K562 (cell line): ENCODE results near the gene PPP1R13B. TPM values are rescaled to one million over a fixed set of nuclear protein-coding genes. Genes with fewer than 3 reads are reported as not detected.

ENCODE experiments used
- ATAC-seq: fragments of 200-7000 bp; cut with Tn5 transposase; 3 replicates; pipeline ENCODE4 v1.9.1; 2020; ENCODE audit warnings: moderate library complexity
- BruUV-seq: library from RNA; stranded (reverse); fragments of 400-500 nt; replicated peaks from 2 replicates; lab custom pipeline; 2021; lab: Mats Ljungman, UMichigan
- CTCF ChIA-PET: fragments of 300-600 bp; formaldehyde crosslinking; extraction: SDS; loops from one replicate; lab custom pipeline; 2021; ENCODE audit warnings: low intra/inter-chr PET ratio; lab: Yijun Ruan, JAX
- POLR2A ChIA-PET: fragments of 300-600, 350-650 bp; sonication (Branson Sonifier 250); formaldehyde crosslinking; extraction: SDS; loops from one replicate; lab custom pipeline; 2021; ENCODE audit warnings: antibody characterized with exemption, inconsistent platforms; lab: Yijun Ruan, JAX
- DNase-seq, 4 experiments: peaks; one replicate each; pipeline versions ENCODE4 v3.0.0 to v3.0.0-alpha.2; 2011 to 2018; ENCODE audit warnings: low spot score in 3 of 4, mixed read lengths in 3 of 4; ENCODE audit errors: extremely low read depth in 1 of 4
- FAIRE-seq: peaks from 2 replicates; lab custom pipeline; 2011; peaks lifted over from hg19 to GRCh38; lab: Jason Lieb, UNC
- H2AFZ ChIP-seq: 2 replicates; pipeline ENCODE4 v1.6.0; 2011; ENCODE audit warnings: low read depth, low read length, control low read depth, inconsistent platforms
- H3K27ac ChIP-seq: fragments of 200-600 bp; 3 replicates; pipeline ENCODE4 v1.8.0; 2011; ENCODE audit warnings: low read depth, mild to moderate bottlenecking, control low read depth, inconsistent platforms, low read length, moderate library complexity, mixed read lengths; ENCODE audit errors: extremely low read depth
- H3K27me3 ChIP-seq, 2 experiments: fragments of 300-600 bp in 1 of 2; 2 replicates in 1 of 2; 3 replicates in 1 of 2; pipeline versions ENCODE4 v1.6.0 to v1.8.0; 2011; ENCODE audit warnings: inconsistent platforms in 2 of 2, low read length in 2 of 2, mild to moderate bottlenecking in 1 of 2, mixed read lengths in 1 of 2, moderate library complexity in 1 of 2; ENCODE audit not compliant: control insufficient read depth in 2 of 2, insufficient read depth in 2 of 2
- H3K36me3 ChIP-seq: fragments of 300-600 bp; 3 replicates; pipeline ENCODE4 v1.8.0; 2011; ENCODE audit warnings: mild to moderate bottlenecking, low read length, inconsistent platforms; ENCODE audit not compliant: control insufficient read depth, insufficient read depth
- H3K4me1 ChIP-seq, 2 experiments: fragments of 200-600 bp in 1 of 2; replicated peaks in 1 of 2; 2 replicates in 1 of 2; 3 replicates in 1 of 2; pipeline versions ENCODE4 v1.5.1 to v1.8.0; 2011; ENCODE audit warnings: inconsistent platforms in 2 of 2, low read length in 2 of 2, mild to moderate bottlenecking in 1 of 2, mixed read lengths in 1 of 2, moderate library complexity in 1 of 2; ENCODE audit not compliant: control insufficient read depth in 2 of 2, insufficient read depth in 2 of 2
- H3K4me2 ChIP-seq: 2 replicates; pipeline ENCODE4 v1.6.1; 2011; ENCODE audit warnings: low read length, control low read depth, inconsistent platforms, mixed read lengths; ENCODE audit not compliant: insufficient read depth
- H3K4me3 ChIP-seq: fragments of 200-600 bp; sonication (generic), shearing (Covaris generic); 2 replicates; pipeline ENCODE4 v1.5.1; 2016; ENCODE audit warnings: control low read depth, inconsistent platforms
- H3K79me2 ChIP-seq: fragments of 200-600 bp; 3 replicates; pipeline ENCODE4 v1.8.0; 2011; ENCODE audit warnings: low read length, inconsistent platforms; ENCODE audit not compliant: control insufficient read depth, insufficient read depth
- H3K9ac ChIP-seq, 2 experiments: 2 replicates each; pipeline versions ENCODE4 v1.6.0 to v1.6.1; 2011; ENCODE audit warnings: low read depth in 2 of 2, low read length in 2 of 2, control low read depth in 1 of 2, inconsistent platforms in 1 of 2, mild to moderate bottlenecking in 1 of 2, mixed read lengths in 1 of 2; ENCODE audit not compliant: insufficient read depth in 1 of 2
- H3K9me1 ChIP-seq: one replicate; pipeline ENCODE4 v1.6.0; 2011; ENCODE audit warnings: inconsistent platforms, mild to moderate bottlenecking, low read length, moderate library complexity; ENCODE audit not compliant: control insufficient read depth, insufficient read depth
- H3K9me3 ChIP-seq: replicated peaks from 2 replicates; pipeline ENCODE4 v1.5.1; 2011; ENCODE audit warnings: low read depth, low read length, inconsistent platforms; ENCODE audit not compliant: control insufficient read depth, insufficient read depth
- H4K20me1 ChIP-seq: replicated peaks from 2 replicates; pipeline ENCODE4 v1.6.1; 2011; ENCODE audit warnings: low read length, inconsistent platforms, mixed read lengths; ENCODE audit not compliant: control insufficient read depth, insufficient read depth
- CTBP1 ChIP-seq: fragments of 450-650 bp; IDR thresholded peaks from 2 replicates; pipeline ENCODE4 v1.6.1; 2016; ENCODE audit warnings: borderline replicate concordance
- E2F3 ChIP-seq: fragments of 250-450 bp; sonication (Bioruptor Pico); IDR thresholded peaks from 2 replicates; pipeline ENCODE4 v1.4.0; 2020; ENCODE audit warnings: mild to moderate bottlenecking
- MYBL2 ChIP-seq, 2 experiments: fragments of 450-650 bp in 1 of 2; sonication (generic) in 1 of 2; formaldehyde crosslinking in 1 of 2; IDR thresholded peaks; 2 replicates each; pipeline versions ENCODE4 v1.6.1 to v1.8.1; 2017 to 2022; ENCODE audit warnings: borderline replicate concordance in 1 of 2, inconsistent platforms in 1 of 2, low read depth in 1 of 2, mild to moderate bottlenecking in 1 of 2, missing genetic modification reagents in 1 of 2, moderate library complexity in 1 of 2
- SMAD3 ChIP-seq: fragments of 450-650 bp; formaldehyde crosslinking; conservative IDR thresholded peaks from 2 replicates; pipeline ENCODE4 v1.4.0; 2020; ENCODE audit warnings: mild to moderate bottlenecking
- TARDBP ChIP-seq: fragments of 450-650 bp; IDR thresholded peaks from 2 replicates; pipeline ENCODE4 v1.6.1; 2016
- WGBS: fragments of 100-300 bp; shearing (Covaris generic); methylation state at CpG from one replicate; pipeline ENCODE4 v1.1.6; 2016; ENCODE audit warnings: low coverage, mixed read lengths; ENCODE audit not compliant: insufficient coverage; ENCODE audit errors: missing lambda C conversion rate; 5-methylcytosine and 5-hydroxymethylcytosine counted together
- in situ Hi-C: fragments of 300-500 bp; cut with MboI; formaldehyde crosslinking; loops from 4 replicates; pipeline ENCODE4 v1.15.0; 2018; ENCODE audit warnings: inconsistent platforms, mixed read lengths
- intact Hi-C: fragments of 100-400 bp; cut with micrococcal nuclease; formaldehyde crosslinking; loops from 2 replicates; pipeline ENCODE4 v1.14.2; 2022
- polyA plus RNA-seq, 8 experiments: library from polyadenylated mRNA; depleted of rRNA in 4 of 8; stranded (reverse) in 5 of 8; unstranded in 3 of 8; fragments of >200 nt; fragmentation: Nextera tagmentation in 2 of 8; fragmentation: Illumina TruSeq in 1 of 8; extraction: Ambion mirVana in 2 of 8; extraction: Trizol in 1 of 8; gene quantifications; 2 replicates each; pipeline versions ENCODE4 v1.2.1 to v1.2.3, GENCODE V29; 2011 to 2014; ENCODE audit warnings: inconsistent platforms in 1 of 8, missing spikeins in 1 of 8
- total RNA-seq, 7 experiments: library from RNA; depleted of rRNA in 6 of 7; stranded (reverse); fragments of >200 nt in 6 of 7; fragmentation: Illumina TruSeq in 2 of 7; extraction: Trizol in 2 of 7; gene quantifications; 2 replicates each; pipeline versions ENCODE4 v1.2.1 to v1.2.3, GENCODE V29; 2011 to 2021; ENCODE audit warnings: low replicate concordance in 1 of 7
- TF ChIP-seq, protein P1 (sequence below): fragments of 250-450 bp; sonication (Bioruptor Pico); IDR thresholded peaks from 2 replicates; pipeline ENCODE4 v1.5.1; 2021; ENCODE audit warnings: mild to moderate bottlenecking
- TF ChIP-seq, protein P2 (sequence below): fragments of 250-450 bp; sonication (Bioruptor Pico); IDR thresholded peaks from 2 replicates; pipeline ENCODE4 v1.5.0; 2021
- TF ChIP-seq, protein P3 (sequence below): fragments of 450-650 bp; IDR thresholded peaks from 2 replicates; pipeline ENCODE4 v1.6.1; 2017; ENCODE audit warnings: mild to moderate bottlenecking, moderate library complexity

PPP1R13B gene
- total and polyA plus RNA-seq, 9 of the 15 experiments (the other 6 are each of a cell fraction or from before 2014, with no cell fraction given) = 0.03 to 1.7 (median 0.15) TPM

DNA sequence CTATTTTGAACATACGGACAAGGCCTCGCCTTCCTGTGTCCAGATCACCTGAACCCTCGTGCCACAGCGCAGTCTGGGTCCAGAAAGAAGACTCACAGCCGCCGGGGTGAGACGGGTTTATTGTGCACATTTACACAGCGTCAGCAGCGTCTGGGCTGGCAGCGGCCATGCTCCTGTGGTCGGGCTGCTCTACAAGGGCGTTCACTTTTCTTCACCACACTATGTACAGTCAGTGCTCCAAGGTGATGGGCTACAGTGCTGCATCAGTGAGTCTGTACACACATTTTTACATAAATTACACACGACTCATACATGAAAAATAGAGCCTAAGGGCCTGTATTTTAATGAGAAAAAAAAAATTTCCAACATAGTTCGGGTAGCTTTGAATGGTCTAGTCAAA, 113.7 kb downstream of the PPP1R13B start:
- in situ Hi-C loops = no loop called here
- no peak overlapping the region for H3K27ac ChIP-seq
- 85% methylated on average over 8 of the region's 14 CpGs for WGBS
- H3K4me1 ChIP-seq = peaks cover 10 to 30% of the 10 kb centered on the region in 2 experiments; a peak in 4 of 5 replicates
- no TSS peak for BruUV-seq
- no peak overlapping the region for H2AFZ ChIP-seq
- TF ChIP-seq, protein P1, sequence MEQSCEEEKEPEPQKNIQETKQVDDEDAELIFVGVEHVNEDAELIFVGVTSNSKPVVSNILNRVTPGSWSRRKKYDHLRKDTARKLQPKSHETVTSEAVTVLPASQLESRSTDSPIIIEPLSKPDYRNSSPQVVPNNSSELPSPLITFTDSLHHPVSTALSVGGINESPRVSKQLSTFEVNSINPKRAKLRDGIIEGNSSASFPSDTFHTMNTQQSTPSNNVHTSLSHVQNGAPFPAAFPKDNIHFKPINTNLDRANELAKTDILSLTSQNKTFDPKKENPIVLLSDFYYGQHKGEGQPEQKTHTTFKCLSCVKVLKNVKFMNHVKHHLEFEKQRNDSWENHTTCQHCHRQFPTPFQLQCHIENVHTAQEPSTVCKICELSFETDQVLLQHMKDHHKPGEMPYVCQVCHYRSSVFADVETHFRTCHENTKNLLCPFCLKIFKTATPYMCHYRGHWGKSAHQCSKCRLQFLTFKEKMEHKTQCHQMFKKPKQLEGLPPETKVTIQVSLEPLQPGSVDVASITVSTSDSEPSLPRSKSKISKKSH (CRISPR knock-in tag) = no peak
- TF ChIP-seq MYBL2 (IDR thresholded peaks at IDR 0.05; ENCODE audit: low read depth) = no peak
- TF ChIP-seq MYBL2 (CRISPR knock-in tag; IDR thresholded peaks at IDR 0.05; ENCODE audit: borderline replicate concordance) = no peak
- no peak for TF ChIP-seq TARDBP
- TF ChIP-seq, protein P2, sequence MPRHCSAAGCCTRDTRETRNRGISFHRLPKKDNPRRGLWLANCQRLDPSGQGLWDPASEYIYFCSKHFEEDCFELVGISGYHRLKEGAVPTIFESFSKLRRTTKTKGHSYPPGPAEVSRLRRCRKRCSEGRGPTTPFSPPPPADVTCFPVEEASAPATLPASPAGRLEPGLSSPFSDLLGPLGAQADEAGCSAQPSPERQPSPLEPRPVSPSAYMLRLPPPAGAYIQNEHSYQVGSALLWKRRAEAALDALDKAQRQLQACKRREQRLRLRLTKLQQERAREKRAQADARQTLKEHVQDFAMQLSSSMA = no peak
- TF ChIP-seq SMAD3 (CRISPR knock-in tag) = no peak
- TF ChIP-seq, protein P3, sequence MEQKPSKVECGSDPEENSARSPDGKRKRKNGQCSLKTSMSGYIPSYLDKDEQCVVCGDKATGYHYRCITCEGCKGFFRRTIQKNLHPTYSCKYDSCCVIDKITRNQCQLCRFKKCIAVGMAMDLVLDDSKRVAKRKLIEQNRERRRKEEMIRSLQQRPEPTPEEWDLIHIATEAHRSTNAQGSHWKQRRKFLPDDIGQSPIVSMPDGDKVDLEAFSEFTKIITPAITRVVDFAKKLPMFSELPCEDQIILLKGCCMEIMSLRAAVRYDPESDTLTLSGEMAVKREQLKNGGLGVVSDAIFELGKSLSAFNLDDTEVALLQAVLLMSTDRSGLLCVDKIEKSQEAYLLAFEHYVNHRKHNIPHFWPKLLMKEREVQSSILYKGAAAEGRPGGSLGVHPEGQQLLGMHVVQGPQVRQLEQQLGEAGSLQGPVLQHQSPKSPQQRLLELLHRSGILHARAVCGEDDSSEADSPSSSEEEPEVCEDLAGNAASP = no peak
- no peak for TF ChIP-seq CTBP1
- no peak for TF ChIP-seq E2F3 (CRISPR knock-in tag)
- H3K4me2 ChIP-seq = no peak overlapping the region
- H3K79me2 ChIP-seq = no peaks in the 10 kb centered on the region
- H3K9me1 ChIP-seq = no peaks in the 10 kb centered on the region
- H3K9ac ChIP-seq = no peak overlapping the region
- no peak for FAIRE-seq
- H3K4me3 ChIP-seq = no peak overlapping the region
- POLR2A ChIA-PET = interaction anchor here (1.0 kb wide), 2 partner anchors 33 to 86 kb away, joined by 3 to 4 read pairs; no protein-coding TSS in a partner anchor
- CTCF ChIA-PET = no interaction called here
- H3K27me3 ChIP-seq = 0 out of 5 replicates have a peak, but pooled peaks cover 0 to 2% of the 10 kb centered on the region in 2 experiments
- no peak for DNase-seq
- no peak for ATAC-seq
- intact Hi-C loops = no loop called here
- H3K36me3 ChIP-seq = peaks cover 42% of the 10 kb centered on the region; the same call in 2 of the 3 replicates
- no peaks in the 10 kb centered on the region for H3K9me3 ChIP-seq
- H4K20me1 ChIP-seq = no peaks in the 10 kb centered on the region
